ENCODE data around the gene TBC1D9.
"Not testable (repeated sequence)": the region's sequence is repeated elsewhere in the genome, so short reads cannot be mapped to it uniquely, and the experiment has no call there.

The TBC1D9 gene

DNA sequence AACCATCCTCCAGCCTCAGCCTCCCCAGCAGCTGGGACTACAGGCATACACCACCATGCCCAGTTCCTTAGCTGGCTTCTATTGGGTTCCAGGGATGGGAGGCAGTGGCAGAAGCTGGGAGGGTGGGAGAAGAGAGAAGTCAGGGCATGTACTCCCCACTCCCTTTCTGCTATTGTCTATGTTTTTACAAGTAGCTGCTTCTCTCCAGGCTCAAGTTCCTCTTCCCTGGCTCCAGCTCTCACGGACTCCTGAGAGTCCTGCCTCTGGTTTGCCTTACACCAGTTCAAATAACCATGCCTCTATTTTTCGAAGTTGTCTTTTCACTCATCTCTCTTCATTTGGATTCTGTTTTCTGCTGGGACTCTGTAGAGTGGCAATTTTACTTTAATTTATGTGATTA is 2.9 kb downstream of the TBC1D9 start:
- DNase-seq (ENCODE audit: low read depth) = no peak

- no peak for DNase-seq (ENCODE audit: low read depth)
Measured at GRCh38 chr4:140752291-140753068, 3.7 kb downstream of the TBC1D9 start.

- no peak for DNase-seq (ENCODE audit: low read depth)
Measured at GRCh38 chr4:140750470-140750869, 5.7 kb downstream of the TBC1D9 start.

- no peak for DNase-seq (ENCODE audit: low read depth)
Measured at GRCh38 chr4:140748171-140748570, 8.0 kb downstream of the TBC1D9 start.

GRCh38 chr4:140746546-140746945 is 9.6 kb downstream of the TBC1D9 start:
- DNase-seq (ENCODE audit: low read depth) = not testable (repeated sequence)

DNA sequence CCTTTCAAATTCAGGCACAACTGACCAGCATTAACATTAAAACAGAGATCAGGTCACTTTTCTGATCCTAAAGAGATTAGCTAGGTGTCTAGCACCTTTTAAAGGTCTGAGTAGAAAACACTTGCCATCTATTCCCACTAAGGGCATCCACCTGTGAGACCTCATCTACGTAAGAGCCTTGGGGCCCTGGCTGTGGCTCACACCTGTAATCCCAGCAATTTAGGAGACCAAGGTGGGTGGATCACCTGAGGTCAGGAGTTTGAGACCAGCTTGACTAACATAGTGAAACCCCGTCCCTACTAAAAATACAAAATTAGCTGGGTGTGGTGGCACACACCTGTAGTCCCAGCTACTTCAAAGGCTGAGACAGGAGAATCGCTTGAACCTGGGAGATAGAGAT is 11.8 kb downstream of the TBC1D9 start:
- DNase-seq (ENCODE audit: low read depth) = no peak

- no peak for DNase-seq (ENCODE audit: low read depth)
Measured at GRCh38 chr4:140743194-140743931, 12.8 kb downstream of the TBC1D9 start.

DNA sequence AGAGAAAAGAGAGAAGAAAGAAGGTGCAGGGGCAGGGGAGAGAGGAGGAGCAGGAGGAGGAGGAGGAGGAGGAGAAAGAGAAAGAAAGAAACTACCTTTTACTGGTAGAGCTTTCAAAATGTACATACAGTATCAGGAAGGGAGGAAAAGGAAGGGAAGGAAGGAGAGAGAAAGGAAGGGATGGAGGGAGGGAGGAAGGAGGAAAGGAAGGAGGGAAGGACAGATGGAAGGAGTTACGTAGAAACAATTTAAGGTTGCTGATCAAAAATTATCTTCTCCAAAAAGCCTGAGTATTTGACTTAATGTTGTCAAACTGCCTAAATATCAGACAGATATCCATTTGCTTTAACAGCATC is 13.4 kb downstream of the TBC1D9 start:
- no peak for DNase-seq (ENCODE audit: low read depth)

DNA sequence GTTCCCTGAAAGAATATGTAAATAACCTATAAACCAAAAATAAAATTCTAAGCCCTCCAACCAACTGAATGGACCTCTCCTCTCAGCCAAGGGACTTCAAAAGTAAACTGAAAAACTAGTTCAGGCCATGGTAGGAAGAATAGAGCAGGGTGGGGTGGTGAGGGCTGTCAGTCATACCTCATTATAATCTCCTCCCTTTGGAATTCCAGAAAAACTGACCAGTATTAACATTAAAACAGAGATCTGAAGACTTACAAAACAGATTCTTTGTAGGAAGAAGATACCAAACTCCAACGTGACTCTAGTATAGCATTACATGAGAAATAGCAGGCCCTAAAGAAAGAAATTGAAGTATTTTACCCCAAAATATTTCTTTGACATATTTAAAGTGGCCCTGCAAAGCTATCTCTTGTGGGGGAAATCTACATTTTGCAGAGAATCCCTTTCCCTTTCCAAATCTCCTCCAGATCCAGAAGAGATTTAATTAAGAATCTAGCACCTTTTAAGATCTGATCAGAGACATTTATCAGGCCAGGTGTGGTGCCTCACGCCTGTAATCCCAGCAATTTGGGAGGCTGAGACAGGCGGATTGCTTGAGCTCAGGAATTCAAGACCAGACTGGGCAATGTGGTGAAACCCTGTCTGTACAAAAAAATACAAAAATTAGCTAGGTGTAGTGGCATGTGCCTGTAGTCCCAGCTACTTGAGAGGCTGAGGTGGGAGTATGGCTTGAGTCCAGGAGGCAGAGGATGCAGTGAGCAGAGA is 15.1 kb downstream of the TBC1D9 start:
- no peak for DNase-seq (ENCODE audit: low read depth)

GRCh38 chr4:140740422-140740821 is 15.8 kb downstream of the TBC1D9 start:
- DNase-seq (ENCODE audit: low read depth) = no peak

- DNase-seq (ENCODE audit: low read depth) = no peak
Measured at GRCh38 chr4:140739971-140740370, 16.2 kb downstream of the TBC1D9 start.

GRCh38 chr4:140738139-140738538 is 18.0 kb downstream of the TBC1D9 start:
- DNase-seq (ENCODE audit: low read depth) = no peak

GRCh38 chr4:140736669-140737343 is 19.4 kb downstream of the TBC1D9 start:
- no peak for DNase-seq (ENCODE audit: low read depth)

DNA sequence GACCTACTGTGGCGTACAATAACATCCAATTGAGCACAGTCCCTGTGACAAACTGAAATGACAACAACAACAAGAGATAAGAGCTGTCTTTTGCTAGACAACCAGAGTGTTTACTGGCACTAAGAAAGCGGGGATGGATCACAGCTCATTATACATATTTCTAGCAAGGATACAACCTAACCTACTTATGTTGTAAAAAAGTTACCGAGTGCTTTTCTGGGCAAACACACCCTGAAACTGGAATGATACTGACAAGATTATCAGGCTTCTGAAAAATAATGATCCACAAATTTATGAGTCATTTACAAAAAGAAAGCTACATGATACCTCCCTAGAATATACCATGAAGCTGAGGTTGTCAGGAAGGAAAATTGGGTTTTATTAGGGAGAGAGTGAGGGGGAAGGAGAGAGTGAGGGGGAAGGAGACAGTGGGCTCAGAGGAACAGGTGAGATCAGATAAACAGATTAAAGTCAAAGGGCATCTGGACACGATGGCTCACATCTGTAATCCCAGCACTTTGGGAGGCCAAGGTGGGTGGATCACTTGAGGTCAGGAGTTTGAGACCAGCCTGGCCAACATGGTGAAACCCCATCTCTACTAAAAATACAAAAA is 20.3 kb downstream of the TBC1D9 start:
- no peak for DNase-seq (ENCODE audit: low read depth)

DNA sequence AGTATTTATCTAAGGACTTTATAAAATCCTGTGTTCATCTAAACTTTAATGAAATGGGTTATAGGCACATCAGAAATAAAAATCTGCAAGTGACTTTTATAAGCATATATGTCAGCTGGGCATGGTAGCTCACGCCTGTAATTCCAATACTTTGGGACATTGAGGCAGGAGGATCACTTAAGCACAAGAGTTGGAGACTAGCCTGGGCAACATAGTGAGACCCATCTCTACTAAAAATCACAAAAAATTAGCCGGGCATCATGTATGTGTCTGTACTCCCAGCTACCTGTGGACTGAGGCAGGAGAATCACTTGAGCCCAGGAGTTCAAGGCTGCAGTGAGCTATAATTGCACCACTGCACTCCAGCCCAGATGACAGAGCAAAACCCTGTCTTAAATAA is 20.9 kb downstream of the TBC1D9 start:
- no peak for DNase-seq (ENCODE audit: low read depth)

DNA sequence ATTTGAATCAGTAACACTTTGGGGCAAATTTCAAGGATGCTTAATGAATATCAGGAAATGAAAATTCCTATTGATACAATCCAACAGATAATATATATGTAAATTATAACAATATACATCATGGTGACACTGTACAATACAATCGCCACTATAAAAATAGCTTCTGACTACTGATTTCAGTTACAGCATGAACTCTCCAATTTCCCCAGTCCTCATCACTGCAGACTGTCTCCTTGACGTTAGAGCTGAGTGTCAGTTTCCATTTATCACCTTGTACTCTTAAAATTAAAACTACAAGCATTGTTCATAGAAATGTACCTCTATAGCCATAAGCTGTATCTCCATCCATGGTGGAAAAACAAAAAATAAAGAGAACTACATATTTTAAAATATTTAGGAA is 23.4 kb downstream of the TBC1D9 start:
- no peak for DNase-seq (ENCODE audit: low read depth)

GRCh38 chr4:140729344-140730049 is 26.7 kb downstream of the TBC1D9 start:
- no peak for DNase-seq (ENCODE audit: low read depth)

- no peak for DNase-seq (ENCODE audit: low read depth)
Measured at GRCh38 chr4:140726776-140727500, 29.2 kb downstream of the TBC1D9 start.

GRCh38 chr4:140725556-140725955 is 30.6 kb downstream of the TBC1D9 start:
- DNase-seq (ENCODE audit: low read depth) = no peak

DNA sequence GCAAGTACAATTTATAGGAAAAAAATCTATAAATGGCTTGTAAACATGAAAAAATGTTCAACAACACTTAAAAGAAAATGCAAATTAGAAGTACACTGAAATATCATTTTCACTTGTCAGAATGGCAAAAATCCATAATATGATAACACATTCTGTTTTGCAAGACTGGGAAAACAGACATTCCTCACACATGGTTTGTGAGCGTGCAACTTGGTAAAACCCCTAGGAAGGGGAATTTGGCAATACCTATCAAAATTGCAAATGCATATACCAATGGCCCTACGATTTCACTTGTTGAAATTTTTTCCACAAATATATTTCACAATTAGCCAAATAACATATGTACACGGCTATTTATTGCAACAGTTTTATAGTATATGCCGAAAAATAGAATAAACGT is 31.4 kb downstream of the TBC1D9 start:
- no peak for DNase-seq (ENCODE audit: low read depth)
